Nephron progenitor cell (in vitro differentiated cells): ENCODE results near the gene ADAT2.
A peak's percentile ranks its signal among the peaks of the same experiment; 100 is the strongest.

Experiments used
- DNase-seq: peaks from one replicate; pipeline ENCODE4 v3.0.0; 2021
- H3K27ac Mint-ChIP-seq: 2 replicates; pipeline ENCODE4 v1.8.0; 2021; ENCODE audit warnings: mild to moderate bottlenecking, moderate library complexity, mixed read lengths
- H3K27me3 Mint-ChIP-seq: 2 replicates; pipeline ENCODE4 v1.8.0; 2021; ENCODE audit warnings: mild to moderate bottlenecking, low read depth, mixed read lengths; ENCODE audit not compliant: poor library complexity
- H3K36me3 Mint-ChIP-seq: 2 replicates; pipeline ENCODE4 v1.8.0; 2021; ENCODE audit warnings: low read depth, mixed read lengths
- H3K4me1 Mint-ChIP-seq: 2 replicates; pipeline ENCODE4 v1.8.0; 2021; ENCODE audit warnings: mixed read lengths
- H3K4me3 Mint-ChIP-seq: 2 replicates; pipeline ENCODE4 v1.8.0; 2021; ENCODE audit warnings: mild to moderate bottlenecking, moderate library complexity, mixed read lengths
- H3K9me3 Mint-ChIP-seq: 2 replicates; pipeline ENCODE4 v1.8.0; 2021; ENCODE audit warnings: mild to moderate bottlenecking, moderate library complexity, mixed read lengths
- CTCF ChIP-seq: fragments of 200-600 bp; sonication (generic); IDR thresholded peaks from 2 replicates; pipeline ENCODE4 v1.5.0; 2021; ENCODE audit warnings: antibody characterized with exemption

Gene ADAT2

GRCh38 chr6:143450453-143451371 lies at the start of gene ADAT2, which contains the start of gene PEX3:
Gene ADAT2 (minus strand): TSS chr6:143450695. CDS start chr6:143450658, 37 bp downstream.
Gene PEX3 (plus strand): TSS chr6:143450805. CDS start chr6:143451043, 238 bp downstream.
- peak within 1 kb of the TSS; percentile 99 for H3K27ac Mint-ChIP-seq
- H3K4me1 Mint-ChIP-seq = peaks cover 34% of the 10 kb centered on the region
- DNase-seq = peak; percentile 93
- H3K36me3 Mint-ChIP-seq = peaks cover 10% of the 10 kb centered on the region
- H3K4me3 Mint-ChIP-seq = peak within 1 kb of the TSS; percentile 94
- H3K27me3 Mint-ChIP-seq = peaks cover 2% of the 10 kb centered on the region
- TF ChIP-seq CTCF = no peak
- no peaks in the 10 kb centered on the region for H3K9me3 Mint-ChIP-seq

- TF ChIP-seq CTCF = no peak
- DNase-seq = no peak
- no peaks in the 10 kb centered on the region for H3K4me1 Mint-ChIP-seq
- H3K4me3 Mint-ChIP-seq = no peak overlapping the region
- no peaks in the 10 kb centered on the region for H3K9me3 Mint-ChIP-seq
- no peak overlapping the region for H3K27ac Mint-ChIP-seq
- H3K27me3 Mint-ChIP-seq = no peaks in the 10 kb centered on the region
- peaks cover 70% of the 10 kb centered on the region for H3K36me3 Mint-ChIP-seq
Observed at GRCh38 chr6:143498428-143498827, 47.9 kb upstream of the ADAT2 start.

- no peak for TF ChIP-seq CTCF
Observed at GRCh38 chr6:143496974-143497373, 46.5 kb upstream of the ADAT2 start.

GRCh38 chr6:143490775-143491174 lies 40.3 kb upstream of the ADAT2 start:
- TF ChIP-seq CTCF = no peak
- H3K9me3 Mint-ChIP-seq = no peaks in the 10 kb centered on the region
- peaks cover 21% of the 10 kb centered on the region for H3K36me3 Mint-ChIP-seq
- no peak for DNase-seq
- H3K4me1 Mint-ChIP-seq = no peaks in the 10 kb centered on the region
- no peak overlapping the region for H3K4me3 Mint-ChIP-seq
- H3K27me3 Mint-ChIP-seq = no peaks in the 10 kb centered on the region
- peak overlapping the region; percentile 71 for H3K27ac Mint-ChIP-seq

More at GRCh38 chr6:143496974-143497373, 46.5 kb upstream of the ADAT2 start:
- Mint-ChIP-seq H3K27me3 (no peaks in the 10 kb centered on the region), H3K4me1 (no peaks in the 10 kb centered on the region), H3K27ac (no peak overlapping the region), H3K4me3 (no peak overlapping the region), H3K9me3 (no peaks in the 10 kb centered on the region), H3K36me3 (peaks cover 67% of the 10 kb centered on the region)
- DNase-seq = no peak

- Mint-ChIP-seq H3K4me3 (no peak overlapping the region), H3K4me1 (no peaks in the 10 kb centered on the region), H3K36me3 (peaks cover 19% of the 10 kb centered on the region), H3K27me3 (no peaks in the 10 kb centered on the region), H3K9me3 (no peaks in the 10 kb centered on the region), H3K27ac (peak overlapping the region; percentile 18)
- no peak for TF ChIP-seq CTCF
- DNase-seq = no peak
Observed at GRCh38 chr6:143490244-143490643, 39.7 kb upstream of the ADAT2 start.
